T47D (cell line): ENCODE measurements around the gene PFKFB3.
"Not testable (repeated sequence)": the region's sequence is repeated elsewhere in the genome, so short reads cannot be mapped to it uniquely, and the experiment has no call there.

ENCODE experiments used
- DNase-seq, 2 experiments: peaks; one replicate each; pipeline versions ENCODE4 v3.0.0 to v3.0.0-alpha.2; 2011 to 2012; ENCODE audit warnings: low read depth in 1 of 2, low spot score in 1 of 2
- JUND ChIP-seq: IDR thresholded peaks from 2 replicates; pipeline ENCODE4 v1.6.1; 2012; ENCODE audit warnings: low read depth
- in situ Hi-C: cut with HindIII; loops from 2 replicates; pipeline ENCODE4 v1.10.0; 2016; ENCODE audit warnings: low sequenced_read_pairs, low pct_unique_long_range_greater_than_20kb

The PFKFB3 gene

GRCh38 chr10:6231730-6232129, 29.0 kb downstream of the PFKFB3 start:
- no peak for TF ChIP-seq JUND
- no peak for DNase-seq
- in situ Hi-C loops: no loop called here

GRCh38 chr10:6232225-6232807, 29.6 kb downstream of the PFKFB3 start:
- no peak for TF ChIP-seq JUND
- in situ Hi-C loops: no loop called here
- no peak for DNase-seq

GRCh38 chr10:6232846-6233724, 30.4 kb downstream of the PFKFB3 start:
- in situ Hi-C loops: no loop called here
- DNase-seq: no peak
- no peak for TF ChIP-seq JUND

GRCh38 chr10:6233725-6234277, 31.1 kb downstream of the PFKFB3 start:
- DNase-seq: no peak
- no peak for TF ChIP-seq JUND
- in situ Hi-C loops: no loop called here

- in situ Hi-C loops: no loop called here
- no peak for TF ChIP-seq JUND
- DNase-seq: no peak
These were observed 31.6 kb downstream of the PFKFB3 start for GRCh38 chr10:6234371-6234770.

GRCh38 chr10:6236349-6237198, 33.8 kb downstream of the PFKFB3 start:
- TF ChIP-seq JUND: no peak
- in situ Hi-C loops: no loop called here

GRCh38 chr10:6237199-6237530, 34.4 kb downstream of the PFKFB3 start:
- no peak for TF ChIP-seq JUND
- no peak for DNase-seq
- in situ Hi-C loops: no loop called here

More at GRCh38 chr10:6236349-6237198, 33.8 kb downstream of the PFKFB3 start:
- no peak for DNase-seq

GRCh38 chr10:6238587-6239212, 36.0 kb downstream of the PFKFB3 start:
- DNase-seq, in situ Hi-C loops: not testable (repeated sequence)

- peak in 1 of 2 experiments; percentile 91 for DNase-seq
- TF ChIP-seq JUND: no peak
- in situ Hi-C loops: no loop called here
These were observed 36.7 kb downstream of the PFKFB3 start for GRCh38 chr10:6239213-6239991.

GRCh38 chr10:6240254-6240653, 37.5 kb downstream of the PFKFB3 start:
- TF ChIP-seq JUND: no peak
- in situ Hi-C loops: no loop called here

GRCh38 chr10:6242089-6242488, 39.4 kb downstream of the PFKFB3 start:
- in situ Hi-C loops: no loop called here
- no peak for DNase-seq
- no peak for TF ChIP-seq JUND

More at GRCh38 chr10:6240254-6240653, 37.5 kb downstream of the PFKFB3 start:
- no peak for DNase-seq
